ENCODE data around the gene EFHD2. TPM values are rescaled to one million over a fixed set of nuclear protein-coding genes. Genes with fewer than 3 reads are reported as not detected.
"Not testable (repeated sequence)": the region's sequence is repeated elsewhere in the genome, so short reads cannot be mapped to it uniquely, and the experiment has no call there.

The EFHD2 gene
- total RNA-seq, 1 experiment from 2014 or later = 81.3 TPM

- in situ Hi-C loops (cut with HindIII; ENCODE audit: low pct_unique_long_range_greater_than_20kb, low sequenced_read_pairs) = no loop called here
Measured at GRCh38 chr1:15425521-15425920, 15.8 kb downstream of the EFHD2 start.

GRCh38 chr1:15425958-15426357 lies 16.3 kb downstream of the EFHD2 start:
- in situ Hi-C loops (cut with HindIII; ENCODE audit: low pct_unique_long_range_greater_than_20kb, low sequenced_read_pairs) = no loop called here

More at GRCh38 chr1:15425521-15425920, 15.8 kb downstream of the EFHD2 start:
- DNase-seq (ENCODE audit: low read depth) = no peak

DNA sequence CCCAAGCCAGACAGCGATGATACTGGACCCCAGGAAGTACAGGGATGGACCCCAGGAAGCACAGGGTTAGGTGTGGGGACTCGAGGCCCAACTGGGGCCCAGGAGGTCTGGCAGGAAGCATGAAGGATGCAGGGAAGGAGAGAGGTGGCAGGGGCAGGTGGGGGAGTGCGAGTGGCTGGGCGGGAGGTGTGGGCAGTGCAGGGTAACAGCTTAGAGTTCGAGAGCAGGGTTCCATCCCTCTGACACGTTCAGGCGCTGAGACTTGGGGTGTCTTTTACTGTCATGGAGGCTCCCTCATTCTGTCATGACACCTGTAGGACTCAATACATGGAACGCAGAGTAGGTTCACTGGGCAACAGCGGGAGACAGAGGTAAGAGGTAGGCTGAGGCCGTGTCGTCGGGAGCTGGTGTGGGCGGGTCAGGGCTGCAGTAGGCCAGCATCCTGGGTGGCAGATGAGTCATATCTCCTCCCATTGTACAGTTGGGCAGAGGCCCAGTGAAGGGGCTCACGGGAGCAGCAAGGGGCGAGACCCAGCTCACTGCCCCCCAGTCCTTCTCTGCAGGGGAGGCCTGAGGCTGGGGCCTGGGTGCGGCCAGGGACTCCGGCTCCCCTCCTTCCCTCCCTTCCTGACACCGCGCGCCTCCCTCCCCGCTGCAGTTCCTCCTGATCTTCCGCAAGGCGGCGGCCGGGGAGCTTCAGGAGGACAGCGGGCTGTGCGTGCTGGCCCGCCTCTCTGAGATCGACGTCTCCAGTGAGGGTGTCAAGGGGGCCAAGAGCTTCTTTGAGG lies 17.0 kb downstream of the EFHD2 start:
- DNase-seq (ENCODE audit: low read depth) = peak; percentile 49
- in situ Hi-C loops (cut with HindIII; ENCODE audit: low pct_unique_long_range_greater_than_20kb, low sequenced_read_pairs) = no loop called here

More at GRCh38 chr1:15425958-15426357, 16.3 kb downstream of the EFHD2 start:
- no peak for DNase-seq (ENCODE audit: low read depth)

- in situ Hi-C loops (cut with HindIII; ENCODE audit: low pct_unique_long_range_greater_than_20kb, low sequenced_read_pairs) = no loop called here
- no peak for DNase-seq (ENCODE audit: low read depth)
Measured at GRCh38 chr1:15427280-15427666, 17.6 kb downstream of the EFHD2 start.

- DNase-seq (ENCODE audit: low read depth); in situ Hi-C loops (cut with HindIII; ENCODE audit: low pct_unique_long_range_greater_than_20kb, low sequenced_read_pairs): not testable (repeated sequence)
Measured at GRCh38 chr1:15428252-15428651, 18.6 kb downstream of the EFHD2 start.

- no peak for DNase-seq (ENCODE audit: low read depth)
- in situ Hi-C loops (cut with HindIII; ENCODE audit: low pct_unique_long_range_greater_than_20kb, low sequenced_read_pairs) = no loop called here
Measured at GRCh38 chr1:15428815-15429435, 19.2 kb downstream of the EFHD2 start.

DNA sequence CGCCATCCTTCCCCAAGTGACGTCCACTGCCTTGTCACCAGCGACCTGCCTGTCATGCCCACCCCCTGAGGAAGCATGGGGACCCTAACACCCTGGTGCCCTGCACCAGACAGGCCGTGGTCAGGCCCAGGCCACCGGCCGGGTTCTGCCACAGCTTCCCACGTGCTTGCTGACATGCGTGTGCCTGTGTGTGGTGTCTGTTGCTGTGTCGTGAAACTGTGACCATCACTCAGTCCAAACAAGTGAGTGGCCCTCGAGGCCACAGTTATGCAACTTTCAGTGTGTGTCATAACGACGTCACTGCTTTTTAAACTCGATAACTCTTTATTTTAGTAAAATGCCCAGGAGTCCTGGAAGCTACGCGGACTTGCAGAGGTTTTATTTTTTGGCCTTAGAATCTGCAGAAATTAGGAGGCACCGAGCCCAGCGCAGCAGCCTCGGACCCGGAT lies 20.0 kb downstream of the EFHD2 start:
- in situ Hi-C loops (cut with HindIII; ENCODE audit: low pct_unique_long_range_greater_than_20kb, low sequenced_read_pairs) = no loop called here
- DNase-seq (ENCODE audit: low read depth) = no peak

DNA sequence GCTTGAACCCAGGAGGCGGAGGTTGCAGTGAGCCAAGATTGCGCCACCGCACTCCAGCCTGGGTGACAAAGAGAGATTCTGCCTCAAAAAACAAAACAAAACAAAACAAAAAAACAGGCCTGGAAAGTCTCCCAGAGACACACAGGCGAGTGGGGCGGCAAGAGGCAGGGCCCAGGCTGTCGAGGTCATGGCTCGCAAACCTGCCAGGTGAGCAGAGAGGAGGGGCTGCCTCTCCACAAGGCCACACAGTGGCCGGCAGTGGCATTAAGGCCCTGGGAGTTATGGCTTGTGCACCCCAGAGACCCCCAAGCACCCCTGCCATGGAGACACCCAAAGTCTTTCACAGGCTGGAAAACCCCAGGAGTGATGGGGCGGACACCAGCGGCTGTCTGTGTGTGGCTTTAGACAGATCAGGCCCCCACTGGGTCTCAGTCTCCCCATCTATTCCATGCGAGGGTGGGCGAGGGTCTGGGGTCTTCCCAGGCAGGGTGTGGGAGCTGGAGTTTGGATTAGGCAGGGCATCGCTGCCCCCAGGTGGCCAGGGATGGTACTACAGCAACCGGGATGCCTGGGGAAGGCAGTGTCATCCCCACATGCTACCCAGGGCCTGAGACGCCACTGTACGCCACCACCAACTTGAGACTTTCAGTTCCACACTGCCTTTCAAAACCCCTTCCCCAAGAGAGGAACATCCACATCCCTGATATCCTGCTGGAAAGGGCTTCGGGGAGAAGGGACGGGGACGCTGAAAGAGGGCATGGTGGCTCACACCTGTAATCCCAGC lies 21.3 kb downstream of the EFHD2 start:
- peak; percentile 51 for DNase-seq (ENCODE audit: low read depth)

GRCh38 chr1:15431571-15431948 lies 21.9 kb downstream of the EFHD2 start:
- in situ Hi-C loops (cut with HindIII; ENCODE audit: low pct_unique_long_range_greater_than_20kb, low sequenced_read_pairs) = no loop called here
- DNase-seq (ENCODE audit: low read depth) = no peak

More for the DNA sequence above, 21.3 kb downstream of the EFHD2 start:
- in situ Hi-C loops (cut with HindIII; ENCODE audit: low pct_unique_long_range_greater_than_20kb, low sequenced_read_pairs) = no loop called here

- in situ Hi-C loops (cut with HindIII; ENCODE audit: low pct_unique_long_range_greater_than_20kb, low sequenced_read_pairs) = no loop called here
- no peak for DNase-seq (ENCODE audit: low read depth)
Measured at GRCh38 chr1:15432324-15432723, 22.6 kb downstream of the EFHD2 start.

- DNase-seq (ENCODE audit: low read depth) = no peak
- in situ Hi-C loops (cut with HindIII; ENCODE audit: low pct_unique_long_range_greater_than_20kb, low sequenced_read_pairs) = no loop called here
Measured at GRCh38 chr1:15433471-15433870, 23.8 kb downstream of the EFHD2 start.

DNA sequence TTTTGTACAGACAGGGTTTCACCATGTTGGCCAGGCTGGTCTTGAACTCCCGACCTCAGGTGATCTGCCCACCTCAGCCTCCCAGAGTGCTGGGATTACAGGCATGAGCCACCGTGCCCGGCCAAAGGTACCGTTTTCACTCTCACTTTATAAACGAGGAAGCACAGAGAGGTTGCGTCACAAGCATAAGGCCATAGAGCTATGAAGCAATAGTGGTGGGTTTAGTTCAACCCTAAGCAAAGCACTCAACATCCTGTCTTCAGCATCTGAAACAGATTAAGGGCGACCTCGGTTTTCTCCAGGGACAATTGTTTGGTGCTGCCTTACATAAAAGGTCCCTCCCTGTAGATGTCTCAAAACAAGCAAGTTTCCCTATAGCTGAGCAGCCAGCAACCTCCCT lies 25.1 kb downstream of the EFHD2 start:
- DNase-seq (ENCODE audit: low read depth); in situ Hi-C loops (cut with HindIII; ENCODE audit: low pct_unique_long_range_greater_than_20kb, low sequenced_read_pairs): not testable (repeated sequence)

GRCh38 chr1:15435239-15436077 lies 25.8 kb downstream of the EFHD2 start:
- DNase-seq (ENCODE audit: low read depth) = no peak
- in situ Hi-C loops (cut with HindIII; ENCODE audit: low pct_unique_long_range_greater_than_20kb, low sequenced_read_pairs) = no loop called here

DNA sequence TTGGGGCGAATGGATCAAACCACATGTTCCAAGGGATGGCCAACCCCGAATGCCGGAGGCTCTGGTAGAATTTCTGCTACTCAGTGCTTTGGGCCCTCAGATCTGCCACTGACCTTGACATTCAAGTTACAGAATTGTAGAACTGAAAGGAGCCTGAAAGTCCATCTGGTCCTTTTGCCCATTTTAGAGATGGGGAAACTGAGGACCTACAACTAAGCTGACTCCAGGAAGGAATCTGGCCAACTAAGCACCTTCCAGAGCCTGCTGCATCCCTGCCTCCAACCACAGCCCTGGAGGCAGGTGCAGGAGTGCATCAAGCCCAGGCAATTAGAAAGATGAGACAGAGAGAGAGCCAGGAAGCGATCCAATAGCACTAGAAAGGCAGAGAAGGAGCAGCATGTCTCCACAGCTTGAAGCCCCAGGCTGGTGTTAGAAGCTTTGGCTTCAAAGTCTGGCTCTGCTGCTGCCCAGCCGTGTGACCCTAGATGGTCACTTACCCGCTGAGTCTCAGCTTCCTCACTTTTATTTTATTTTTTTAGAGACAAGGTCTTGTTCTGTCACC lies 27.3 kb downstream of the EFHD2 start:
- DNase-seq (ENCODE audit: low read depth) = no peak
- in situ Hi-C loops (cut with HindIII; ENCODE audit: low pct_unique_long_range_greater_than_20kb, low sequenced_read_pairs) = no loop called here

- in situ Hi-C loops (cut with HindIII; ENCODE audit: low pct_unique_long_range_greater_than_20kb, low sequenced_read_pairs) = no loop called here
- DNase-seq (ENCODE audit: low read depth) = no peak
Measured at GRCh38 chr1:15439325-15439724, 29.6 kb downstream of the EFHD2 start.

DNA sequence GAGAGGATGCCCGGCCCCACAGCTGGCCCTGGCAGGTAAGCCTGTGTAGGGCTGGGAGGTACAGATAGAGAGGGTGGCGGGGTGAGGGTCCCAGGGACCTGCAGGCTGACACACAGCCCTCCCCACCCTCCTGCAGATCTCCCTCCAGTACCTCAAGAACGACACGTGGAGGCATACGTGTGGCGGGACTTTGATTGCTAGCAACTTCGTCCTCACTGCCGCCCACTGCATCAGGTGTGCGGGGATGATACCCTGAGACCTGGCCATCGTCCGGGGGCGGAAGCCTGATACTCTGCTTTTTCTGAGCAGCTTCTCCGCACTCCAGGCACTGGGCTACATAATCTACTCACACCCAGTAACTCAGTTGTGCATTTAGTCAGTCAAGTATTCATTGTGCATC lies 30.7 kb downstream of the EFHD2 start:
- no peak for DNase-seq (ENCODE audit: low read depth)
- in situ Hi-C loops (cut with HindIII; ENCODE audit: low pct_unique_long_range_greater_than_20kb, low sequenced_read_pairs) = no loop called here

DNA sequence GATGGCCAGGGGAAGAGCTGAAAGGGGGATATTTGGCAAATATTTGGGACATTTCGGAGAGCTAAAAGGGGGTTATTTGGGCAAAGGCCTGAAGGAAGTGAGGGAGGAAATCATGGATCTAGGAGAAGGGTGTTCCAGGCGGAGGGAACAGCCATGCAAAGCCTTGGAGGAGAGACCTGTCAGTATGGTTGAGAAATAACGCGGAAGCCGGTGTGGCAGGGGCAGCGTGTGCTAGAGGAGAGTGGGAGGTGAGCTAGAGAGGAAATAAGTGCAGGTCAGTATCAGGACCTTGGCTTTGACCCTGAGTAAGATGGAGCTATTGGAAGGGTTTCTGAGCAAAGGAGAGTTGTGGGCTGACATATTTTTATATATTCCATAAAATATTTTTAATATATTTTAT lies 31.6 kb downstream of the EFHD2 start:
- in situ Hi-C loops (cut with HindIII; ENCODE audit: low pct_unique_long_range_greater_than_20kb, low sequenced_read_pairs) = no loop called here
- no peak for DNase-seq (ENCODE audit: low read depth)

DNA sequence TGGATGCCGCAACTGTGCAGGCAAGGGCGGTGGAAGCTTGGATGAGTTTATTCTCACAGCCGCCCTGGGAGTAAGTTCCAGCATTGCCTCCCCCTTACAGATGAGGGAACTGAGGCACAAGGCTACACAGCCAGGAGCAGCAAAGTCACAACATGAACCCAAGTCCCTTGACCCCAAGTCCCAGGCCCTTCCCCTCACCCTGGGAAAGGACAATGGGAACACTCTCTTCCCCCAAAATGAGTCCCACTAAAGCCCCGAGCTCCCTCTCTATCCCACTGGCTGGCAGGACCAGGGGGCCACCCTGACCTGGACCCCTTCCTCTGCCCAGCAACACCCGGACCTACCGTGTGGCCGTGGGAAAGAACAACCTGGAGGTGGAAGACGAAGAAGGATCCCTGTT lies 32.4 kb downstream of the EFHD2 start:
- in situ Hi-C loops (cut with HindIII; ENCODE audit: low pct_unique_long_range_greater_than_20kb, low sequenced_read_pairs) = no loop called here
- no peak for DNase-seq (ENCODE audit: low read depth)
